Measurements from ENCODE around the gene CA11.

CA11 gene

GRCh38 chr19:48627865-48628314 is 18.1 kb downstream of the CA11 start:
- FAIRE-seq: no peak

- FAIRE-seq: no peak
Measured at GRCh38 chr19:48627201-48627864, 18.7 kb downstream of the CA11 start.

DNA sequence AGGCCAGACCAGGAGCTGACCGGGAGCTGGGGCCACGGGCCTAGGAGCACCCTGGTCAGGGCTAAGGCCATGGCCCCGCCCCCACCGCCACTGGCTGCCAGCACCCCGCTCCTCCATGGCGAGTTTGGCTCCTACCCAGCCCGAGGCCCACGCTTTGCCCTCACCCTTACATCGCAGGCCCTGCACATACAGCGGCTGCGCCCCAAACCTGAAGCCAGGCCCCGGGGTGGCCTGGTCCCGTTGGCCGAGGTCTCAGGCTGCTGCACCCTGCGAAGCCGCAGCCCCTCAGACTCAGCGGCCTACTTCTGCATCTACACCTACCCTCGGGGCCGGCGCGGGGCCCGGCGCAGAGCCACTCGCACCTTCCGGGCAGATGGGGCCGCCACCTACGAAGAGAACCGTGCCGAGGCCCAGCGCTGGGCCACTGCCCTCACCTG is 20.1 kb downstream of the CA11 start:
- no peak for FAIRE-seq

DNA sequence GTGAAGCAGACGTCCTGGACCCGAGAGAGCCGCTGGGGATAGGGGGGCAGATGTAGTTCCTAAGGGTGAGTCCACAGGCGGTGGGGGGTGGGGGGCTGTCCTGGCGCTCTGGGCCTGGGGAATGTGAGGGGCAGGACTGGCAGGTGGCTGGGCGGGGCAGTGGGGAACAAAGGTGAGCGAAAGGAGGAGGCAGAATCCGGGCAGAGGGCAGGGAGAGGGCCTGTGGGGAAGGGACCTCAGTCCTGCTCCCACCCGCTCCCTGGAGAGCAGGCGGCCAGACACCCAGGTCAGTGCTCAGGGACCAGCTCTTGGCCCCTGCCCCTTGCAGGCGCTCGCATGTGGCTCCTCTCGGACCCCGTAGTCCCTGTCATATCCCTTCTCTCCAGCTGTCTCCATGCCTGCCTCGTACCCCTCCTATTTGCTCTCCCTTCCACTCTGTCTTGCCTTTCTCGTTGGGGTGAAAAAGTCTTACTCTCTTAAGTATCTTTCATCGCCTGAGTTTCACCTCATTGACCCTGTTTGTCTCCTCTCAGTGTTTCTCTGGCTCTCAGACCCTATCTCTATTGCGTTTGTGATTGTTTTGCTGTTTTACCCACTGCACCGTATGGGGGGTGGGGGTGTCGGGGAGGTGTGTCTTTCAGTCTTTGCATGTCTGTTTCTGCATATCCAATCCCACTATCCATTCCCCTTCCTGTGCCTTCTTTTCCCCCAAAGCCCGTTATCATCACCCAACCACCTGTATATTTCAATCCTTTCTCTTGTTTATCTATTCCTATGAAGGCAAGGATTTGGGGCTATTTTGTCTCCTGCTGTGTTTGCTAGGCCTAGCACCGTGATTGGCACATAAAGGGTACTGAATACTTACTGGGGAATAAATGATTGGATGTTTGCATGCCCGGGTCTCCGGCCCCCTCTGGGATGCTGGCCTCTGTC is 20.9 kb downstream of the CA11 start:
- no peak for FAIRE-seq

DNA sequence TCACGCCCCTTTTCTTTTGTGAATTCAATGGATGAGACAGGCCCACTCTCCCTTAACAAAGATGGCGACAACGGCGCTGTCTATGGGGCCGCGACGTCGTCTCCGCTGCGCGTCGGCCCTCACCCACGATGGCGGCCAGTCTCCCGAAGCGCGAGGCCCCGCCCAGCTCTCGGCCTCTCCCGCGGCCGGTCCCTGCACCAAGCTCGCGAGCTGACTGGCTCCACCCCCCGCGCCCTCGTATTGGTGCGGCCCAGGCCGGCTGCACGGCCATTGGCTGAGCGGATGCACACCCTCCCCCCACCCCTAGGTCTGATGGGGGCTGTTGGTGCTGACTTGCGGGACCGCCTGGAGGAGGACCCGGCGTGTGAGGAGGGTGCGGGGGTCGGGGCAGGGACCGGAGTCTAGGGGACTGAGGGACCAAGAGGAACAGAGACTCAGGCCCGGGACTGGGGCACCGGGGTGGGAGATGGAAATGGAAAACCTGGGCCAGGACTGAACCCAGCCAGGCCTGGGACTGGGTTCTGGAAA is 21.9 kb downstream of the CA11 start:
- FAIRE-seq: peak; percentile 94

DNA sequence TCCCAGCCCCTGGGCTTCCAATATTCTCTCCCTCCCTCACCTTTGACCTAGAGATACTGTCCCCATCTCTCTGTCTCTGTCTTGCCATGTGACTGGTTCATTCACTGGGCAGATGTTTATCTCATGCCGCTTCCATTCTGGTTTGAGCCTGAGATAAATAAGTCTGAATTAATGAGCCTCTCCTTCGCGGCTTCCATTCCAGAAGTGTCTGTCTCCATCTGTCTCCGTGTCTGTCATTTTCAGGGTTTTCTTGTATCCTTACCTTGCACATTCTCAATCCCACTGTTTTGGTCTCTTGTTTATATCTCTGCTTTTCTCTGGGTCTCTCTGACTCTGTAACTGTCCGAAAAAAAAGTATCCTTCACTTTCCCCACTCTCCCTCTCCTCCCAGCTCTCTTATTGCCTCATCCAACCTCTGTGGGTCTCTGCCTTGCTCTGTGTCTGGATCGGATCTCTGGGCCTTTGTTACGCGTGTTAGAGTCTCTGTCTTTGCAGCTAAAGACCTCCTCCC is 22.4 kb downstream of the CA11 start:
- FAIRE-seq: no peak

GRCh38 chr19:48619692-48620585 is 26.0 kb downstream of the CA11 start:
- FAIRE-seq: no peak

GRCh38 chr19:48618916-48619691 is 26.9 kb downstream of the CA11 start, which contains the start of the genes RPL18 and SPHK2:
RPL18 (minus strand) TSS chr19:48619178; CDS start chr19:48619143, 35 bp downstream.
SPHK2 (plus strand) TSS chr19:48619506; CDS start chr19:48620515, 1,009 bp downstream.
- FAIRE-seq: peak; percentile 96

GRCh38 chr19:48618278-48618915 is 27.6 kb downstream of the CA11 start:
- no peak for FAIRE-seq

- no peak for FAIRE-seq
Measured at GRCh38 chr19:48617146-48617937, 28.6 kb downstream of the CA11 start.

- no peak for FAIRE-seq
Measured at GRCh38 chr19:48616491-48617056, 29.4 kb downstream of the CA11 start.

DNA sequence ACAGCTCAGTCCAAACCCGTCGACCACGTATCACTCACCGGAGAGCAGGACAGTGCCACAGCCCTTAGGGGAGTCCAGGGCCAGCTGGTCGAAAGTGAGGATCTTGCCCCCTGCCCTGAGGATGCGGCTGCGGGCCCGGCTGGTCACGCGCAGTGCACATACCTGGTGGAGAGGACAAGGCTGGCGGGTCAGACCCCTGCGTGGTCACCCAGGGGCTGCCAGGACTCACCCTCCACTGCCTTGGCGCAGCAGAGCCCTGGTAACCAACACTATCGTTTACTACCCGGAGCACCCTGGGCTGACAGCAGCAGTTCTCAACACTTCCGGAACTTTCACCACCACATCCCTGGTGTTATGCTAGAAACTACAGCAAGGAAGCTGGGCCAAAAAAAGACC is 29.9 kb downstream of the CA11 start:
- FAIRE-seq: no peak

DNA sequence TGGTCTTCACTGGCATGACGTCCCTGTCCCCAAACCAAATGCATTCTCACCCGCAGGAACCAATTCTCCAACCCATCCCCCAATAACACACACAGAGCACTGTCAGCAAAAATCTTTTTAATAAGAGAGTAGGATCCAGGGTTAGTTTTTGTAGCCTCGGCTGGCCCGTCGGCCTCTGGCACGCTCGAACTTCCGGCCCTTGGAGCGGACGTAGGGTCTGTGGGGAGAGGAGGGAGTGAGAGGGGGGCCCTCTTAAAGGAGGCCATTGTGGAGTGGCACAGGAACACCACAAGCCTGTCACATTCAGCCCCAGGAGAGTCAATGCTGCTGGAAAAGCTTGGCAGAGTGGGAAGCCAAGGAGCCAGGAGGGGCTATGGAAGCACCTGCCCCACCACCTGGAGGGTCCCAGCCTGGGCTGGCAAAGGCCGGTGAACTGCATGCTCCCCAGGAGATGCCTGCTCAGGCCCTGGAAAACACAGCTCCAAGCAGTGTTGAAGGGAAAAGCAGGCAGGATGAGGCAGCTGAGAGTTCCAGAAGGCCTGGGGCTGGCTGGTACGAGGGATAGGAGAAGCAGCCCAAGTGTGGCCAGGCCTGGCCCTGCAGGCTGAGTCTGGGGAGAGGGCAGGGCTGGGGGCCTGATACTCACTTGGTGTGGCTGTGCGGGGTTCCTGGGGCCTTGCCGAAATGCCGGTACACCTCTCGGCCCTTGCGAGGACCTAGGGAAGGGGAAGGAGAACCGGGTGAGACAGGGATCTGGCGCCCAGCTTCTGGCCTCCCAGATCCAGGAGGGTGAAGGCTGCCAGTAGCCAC is 30.6 kb downstream of the CA11 start:
- FAIRE-seq: no peak

DNA sequence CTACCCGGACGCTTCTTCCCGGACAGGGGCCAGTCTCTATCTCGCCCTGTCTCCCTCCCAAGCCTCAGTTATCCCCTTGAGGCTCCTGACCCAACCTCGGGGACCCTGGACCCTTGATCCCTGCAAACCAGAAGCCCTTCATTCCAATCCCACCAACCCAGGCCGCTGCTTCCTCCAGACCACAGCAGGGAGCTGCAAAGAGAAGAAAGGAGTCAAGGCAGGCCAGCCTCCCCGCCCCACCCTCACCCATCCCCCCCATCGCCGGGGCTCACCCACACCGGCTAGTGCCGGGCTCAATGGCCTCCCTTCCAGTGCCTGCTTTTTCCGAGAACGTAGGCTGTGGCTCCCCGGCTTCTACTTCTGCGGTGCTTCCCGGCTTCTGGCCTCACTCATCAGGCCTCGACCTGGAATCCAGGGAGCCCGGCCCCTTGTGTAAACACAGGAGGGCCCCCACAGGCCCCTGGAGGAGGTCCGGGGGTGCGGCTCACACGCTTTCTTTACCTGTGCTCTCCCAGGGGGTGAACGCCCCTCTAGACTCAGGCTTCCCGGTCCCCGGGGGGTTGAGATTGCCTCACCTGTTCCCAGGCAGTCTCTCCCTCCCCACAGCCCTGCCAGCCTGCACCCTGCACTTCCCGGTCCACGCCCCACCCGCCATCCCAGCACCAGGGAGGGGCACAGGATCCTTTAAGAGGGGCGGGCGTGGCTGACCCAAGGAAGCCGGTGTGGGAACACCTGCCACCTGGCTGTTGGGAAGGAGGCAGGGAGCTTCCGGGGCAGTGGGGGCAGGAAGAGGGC is 31.4 kb downstream of the CA11 start, which contains the start of gene FAM83E:
Gene FAM83E, minus strand, starts transcription at position 641 of the 795 bp plus-strand sequence. CDS start 1,704 bp downstream, outside the sequence.
- FAIRE-seq: no peak

DNA sequence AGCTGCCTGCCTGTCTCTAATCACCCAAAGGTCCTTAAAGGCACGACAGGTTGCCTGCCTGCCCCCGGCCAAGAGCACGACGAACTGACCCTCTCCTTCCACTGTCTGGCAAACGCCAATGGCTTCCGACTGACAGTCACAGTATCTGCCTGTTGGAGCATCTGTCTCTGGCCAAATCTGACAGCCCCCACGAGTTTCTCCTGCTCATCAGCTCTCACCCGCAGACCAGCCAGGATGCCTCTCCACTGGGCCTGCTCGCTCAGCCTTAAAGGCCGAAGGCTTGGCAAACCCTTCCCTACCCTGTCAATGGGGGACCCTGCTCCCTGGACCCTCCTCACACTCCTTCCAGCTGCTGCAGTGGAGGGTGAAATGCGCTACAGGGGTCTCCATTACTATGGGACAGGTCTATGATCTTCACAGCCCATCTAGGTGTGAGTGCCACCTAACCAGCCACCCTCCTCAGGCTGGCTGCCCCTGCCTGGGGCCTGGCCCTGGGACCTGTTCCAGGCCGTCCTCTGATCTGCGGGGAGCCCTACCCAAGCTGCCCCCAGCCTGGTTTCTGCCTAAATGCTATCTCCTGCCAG is 32.0 kb downstream of the CA11 start:
- FAIRE-seq: no peak

GRCh38 chr19:48613024-48613851 is 32.7 kb downstream of the CA11 start:
- no peak for FAIRE-seq
